ENCODE data around the gene AVPR1B. TPM values are rescaled to one million over a fixed set of nuclear protein-coding genes. Genes with fewer than 3 reads are reported as not detected.
"Not testable (repeated sequence)": the region's sequence is repeated elsewhere in the genome, so short reads cannot be mapped to it uniquely, and the experiment has no call there.

The AVPR1B gene
- total RNA-seq, 2 experiments from 2014 or later: not detected

GRCh38 chr1:206074839-206075238, 42.3 kb downstream of the AVPR1B start:
- Mint-ChIP-seq H3K36me3 (ENCODE audit: low read depth) (no peaks in the 10 kb centered on the region), H3K27ac (no peak overlapping the region), H3K4me3 (no peak overlapping the region), H3K4me1 (ENCODE audit: low read depth) (peaks cover 4% of the 10 kb centered on the region), H3K9me3 (ENCODE audit: insufficient read depth) (no peaks in the 10 kb centered on the region), H3K27me3 (ENCODE audit: low read depth) (peaks cover 23% of the 10 kb centered on the region)
- DNase-seq (no peak), ATAC-seq (no peak)
- ChIA-PET POLR2A (no interaction called here), CTCF (interaction anchor here (1.1 kb wide), 1 partner anchor 44 kb away, joined by 3 read pairs; no protein-coding TSS in a partner anchor)

- POLR2A ChIA-PET: no interaction called here
- Mint-ChIP-seq H3K4me1 (ENCODE audit: low read depth) (peaks cover 7% of the 10 kb centered on the region), H3K27ac (no peak overlapping the region), H3K27me3 (ENCODE audit: low read depth) (peaks cover 32% of the 10 kb centered on the region), H3K9me3 (ENCODE audit: insufficient read depth) (no peaks in the 10 kb centered on the region), H3K36me3 (ENCODE audit: low read depth) (no peaks in the 10 kb centered on the region), H3K4me3 (no peak overlapping the region)
- CTCF ChIA-PET: interaction anchor here (1.1 to 2.2 kb wide), 2 partner anchors 25 to 35 kb away, joined by 3 to 5 read pairs; no protein-coding TSS in a partner anchor
- ATAC-seq (no peak), DNase-seq (no peak)
Measured at GRCh38 chr1:206070627-206071304, 46.4 kb downstream of the AVPR1B start.

DNA sequence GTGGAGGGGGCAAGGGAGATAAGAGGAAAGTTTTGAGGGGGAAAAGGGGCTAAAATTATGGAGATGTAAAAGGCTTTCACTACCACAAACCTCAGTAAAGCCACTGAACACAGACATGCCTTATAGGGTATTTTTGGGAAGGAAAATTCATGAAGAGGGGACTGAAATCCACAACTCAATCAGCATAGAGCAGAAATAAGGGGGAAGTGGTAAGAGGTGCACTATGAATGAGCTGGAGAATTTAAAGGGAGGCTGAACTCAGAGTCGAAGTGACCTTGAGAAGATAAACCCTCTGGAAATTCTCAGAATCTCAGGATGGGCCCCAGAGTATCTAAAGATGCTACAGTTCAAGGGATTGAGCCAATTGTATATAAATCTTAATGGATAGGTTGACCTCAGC, 48.9 kb downstream of the AVPR1B start:
- Mint-ChIP-seq H3K36me3 (ENCODE audit: low read depth) (no peaks in the 10 kb centered on the region), H3K27me3 (ENCODE audit: low read depth) (peaks cover 24% of the 10 kb centered on the region), H3K4me3 (no peak overlapping the region), H3K27ac (no peak overlapping the region), H3K9me3 (ENCODE audit: insufficient read depth) (no peaks in the 10 kb centered on the region), H3K4me1 (ENCODE audit: low read depth) (peaks cover 7% of the 10 kb centered on the region)
- DNase-seq (peak; percentile 7), ATAC-seq (no peak)
- ChIA-PET CTCF (interaction anchor here (1.7 to 2.2 kb wide), 2 partner anchors 38 kb away, joined by 5 read pairs; no protein-coding TSS in a partner anchor), POLR2A (interaction anchor here (1.0 kb wide), 1 partner anchor 11 kb away, joined by 4 read pairs; no protein-coding TSS in a partner anchor)

GRCh38 chr1:206067486-206068227, 49.5 kb downstream of the AVPR1B start:
- no peaks in the 10 kb centered on the region for H3K36me3 Mint-ChIP-seq (ENCODE audit: low read depth)
- DNase-seq: peak; percentile 12

GRCh38 chr1:206066479-206067171, 50.6 kb downstream of the AVPR1B start:
- ChIA-PET CTCF (no interaction called here), POLR2A (no interaction called here)
- no peaks in the 10 kb centered on the region for H3K36me3 Mint-ChIP-seq (ENCODE audit: low read depth)
- peak; percentile 19 for DNase-seq
- H3K9me3 Mint-ChIP-seq (ENCODE audit: insufficient read depth): no peaks in the 10 kb centered on the region
- H3K27ac Mint-ChIP-seq: no peak overlapping the region
- H3K4me1 Mint-ChIP-seq (ENCODE audit: low read depth): peaks cover 7% of the 10 kb centered on the region
- no peak overlapping the region for H3K4me3 Mint-ChIP-seq
- peak; percentile 55 for ATAC-seq
- H3K27me3 Mint-ChIP-seq (ENCODE audit: low read depth): peaks cover 24% of the 10 kb centered on the region

More at GRCh38 chr1:206067486-206068227, 49.5 kb downstream of the AVPR1B start:
- ChIA-PET CTCF (interaction anchor here (0.7 kb wide), 1 partner anchor 90 kb away, joined by 3 read pairs; no protein-coding TSS in a partner anchor), POLR2A (interaction anchor here (1.0 kb wide), 1 partner anchor 10 kb away, joined by 4 read pairs; no protein-coding TSS in a partner anchor)
- Mint-ChIP-seq H3K27me3 (ENCODE audit: low read depth) (peaks cover 24% of the 10 kb centered on the region), H3K4me3 (no peak overlapping the region), H3K9me3 (ENCODE audit: insufficient read depth) (no peaks in the 10 kb centered on the region), H3K27ac (no peak overlapping the region), H3K4me1 (ENCODE audit: low read depth) (peaks cover 7% of the 10 kb centered on the region)
- ATAC-seq: no peak

GRCh38 chr1:206065547-206066145, 51.5 kb downstream of the AVPR1B start:
- no peaks in the 10 kb centered on the region for H3K36me3 Mint-ChIP-seq (ENCODE audit: low read depth)

GRCh38 chr1:206064501-206064900, 52.7 kb downstream of the AVPR1B start:
- ATAC-seq; H3K36me3 Mint-ChIP-seq (ENCODE audit: low read depth); POLR2A ChIA-PET; DNase-seq; CTCF ChIA-PET; H3K4me3 Mint-ChIP-seq; H3K27ac Mint-ChIP-seq; H3K4me1 Mint-ChIP-seq (ENCODE audit: low read depth); H3K9me3 Mint-ChIP-seq (ENCODE audit: insufficient read depth): not testable (repeated sequence)
- peaks cover 31% of the 10 kb centered on the region for H3K27me3 Mint-ChIP-seq (ENCODE audit: low read depth)

More at GRCh38 chr1:206065547-206066145, 51.5 kb downstream of the AVPR1B start:
- H3K4me3 Mint-ChIP-seq: no peak overlapping the region
- no peak overlapping the region for H3K27ac Mint-ChIP-seq
- no peak for DNase-seq
- ChIA-PET POLR2A (no interaction called here), CTCF (interaction anchor here (1.0 kb wide), 1 partner anchor 88 kb away, joined by 3 read pairs; no protein-coding TSS in a partner anchor)
- no peaks in the 10 kb centered on the region for H3K9me3 Mint-ChIP-seq (ENCODE audit: insufficient read depth)
- no peak for ATAC-seq
- H3K27me3 Mint-ChIP-seq (ENCODE audit: low read depth): peaks cover 25% of the 10 kb centered on the region
- H3K4me1 Mint-ChIP-seq (ENCODE audit: low read depth): peaks cover 7% of the 10 kb centered on the region

DNA sequence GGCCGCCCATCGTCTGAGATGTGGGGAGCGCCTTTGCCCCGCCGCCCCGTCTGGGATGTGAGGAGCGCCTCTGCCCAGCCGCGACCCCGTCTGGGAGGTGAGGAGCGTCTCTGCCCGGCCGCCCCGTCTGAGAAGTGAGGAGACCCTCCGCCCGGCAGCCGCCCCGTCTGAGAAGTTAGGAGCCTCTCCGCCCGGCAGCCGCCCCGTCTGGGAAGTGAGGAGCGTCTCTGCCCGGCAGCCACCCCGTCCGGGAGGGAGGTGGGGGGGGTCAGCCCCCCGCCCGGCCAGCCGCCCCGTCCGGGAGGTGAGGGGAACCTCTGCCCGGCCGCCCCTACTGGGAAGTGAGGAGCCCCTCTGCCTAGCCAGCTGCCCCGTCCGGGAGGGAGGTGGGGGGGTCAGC, 53.2 kb downstream of the AVPR1B start:
- H3K27ac Mint-ChIP-seq; ATAC-seq; H3K9me3 Mint-ChIP-seq (ENCODE audit: insufficient read depth); CTCF ChIA-PET; POLR2A ChIA-PET; H3K36me3 Mint-ChIP-seq (ENCODE audit: low read depth); H3K4me1 Mint-ChIP-seq (ENCODE audit: low read depth); DNase-seq; H3K4me3 Mint-ChIP-seq: not testable (repeated sequence)
- peaks cover 26% of the 10 kb centered on the region for H3K27me3 Mint-ChIP-seq (ENCODE audit: low read depth)

DNA sequence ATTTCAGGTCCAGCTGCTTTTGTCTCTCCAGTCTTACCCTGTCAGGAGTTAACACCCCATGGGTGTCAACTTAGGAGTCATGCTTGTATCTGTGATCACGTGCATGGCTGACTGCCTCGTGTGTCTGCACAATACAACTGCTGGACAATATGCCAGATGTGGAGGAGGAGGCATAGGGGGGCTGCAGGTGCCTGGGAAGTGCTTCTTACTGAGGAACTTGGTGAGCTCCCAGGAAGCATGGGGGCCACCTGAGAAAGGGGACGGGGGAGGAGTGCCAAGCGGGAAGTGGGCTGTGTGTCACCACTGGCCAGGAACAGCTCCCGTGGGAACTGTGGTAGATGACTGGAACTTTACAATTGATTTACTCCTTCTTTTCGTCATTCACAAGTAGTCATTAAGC, 54.7 kb downstream of the AVPR1B start:
- DNase-seq: no peak
- Mint-ChIP-seq H3K27ac (no peak overlapping the region), H3K36me3 (ENCODE audit: low read depth) (no peaks in the 10 kb centered on the region), H3K9me3 (ENCODE audit: insufficient read depth) (no peaks in the 10 kb centered on the region), H3K27me3 (ENCODE audit: low read depth) (peaks cover 15% of the 10 kb centered on the region), H3K4me1 (ENCODE audit: low read depth) (peaks cover 5% of the 10 kb centered on the region), H3K4me3 (no peak overlapping the region)
- POLR2A ChIA-PET: no interaction called here
- no peak for ATAC-seq
- CTCF ChIA-PET: interaction anchor here (0.8 to 1.0 kb wide), 2 partner anchors 32 to 352 kb away, joined by 3 read pairs; no protein-coding TSS in a partner anchor

- Mint-ChIP-seq H3K27me3 (ENCODE audit: low read depth) (peaks cover 19% of the 10 kb centered on the region), H3K36me3 (ENCODE audit: low read depth) (no peaks in the 10 kb centered on the region), H3K9me3 (ENCODE audit: insufficient read depth) (no peaks in the 10 kb centered on the region), H3K27ac (no peak overlapping the region), H3K4me1 (ENCODE audit: low read depth) (no peaks in the 10 kb centered on the region), H3K4me3 (no peak overlapping the region)
- DNase-seq: no peak
- ChIA-PET CTCF (interaction anchor here (2.3 kb wide), 1 partner anchor 30 kb away, joined by 9 read pairs; no protein-coding TSS in a partner anchor), POLR2A (no interaction called here)
- ATAC-seq: no peak
Measured at GRCh38 chr1:206060844-206061243, 56.3 kb downstream of the AVPR1B start.

Measured in activated CD8-positive, alpha-beta T cell treated with anti-CD3 and anti-CD28 coated beads, Interleukin-2, amount 10 ng/mL, durations not matched to agents 7 days and 5 days (primary cell).